Activated T-cell treated with anti-CD3 and anti-CD28 coated beads for 24 hours (primary cell): Measurements from ENCODE around the gene TRIM38.
"Not testable (repeated sequence)": the region's sequence is repeated elsewhere in the genome, so short reads cannot be mapped to it uniquely, and the experiment has no call there.

ENCODE experiments used
- DNase-seq: peaks from one replicate; pipeline ENCODE4 v3.0.0-alpha.2; 2020; ENCODE audit warnings: low read depth

Gene TRIM38

DNA sequence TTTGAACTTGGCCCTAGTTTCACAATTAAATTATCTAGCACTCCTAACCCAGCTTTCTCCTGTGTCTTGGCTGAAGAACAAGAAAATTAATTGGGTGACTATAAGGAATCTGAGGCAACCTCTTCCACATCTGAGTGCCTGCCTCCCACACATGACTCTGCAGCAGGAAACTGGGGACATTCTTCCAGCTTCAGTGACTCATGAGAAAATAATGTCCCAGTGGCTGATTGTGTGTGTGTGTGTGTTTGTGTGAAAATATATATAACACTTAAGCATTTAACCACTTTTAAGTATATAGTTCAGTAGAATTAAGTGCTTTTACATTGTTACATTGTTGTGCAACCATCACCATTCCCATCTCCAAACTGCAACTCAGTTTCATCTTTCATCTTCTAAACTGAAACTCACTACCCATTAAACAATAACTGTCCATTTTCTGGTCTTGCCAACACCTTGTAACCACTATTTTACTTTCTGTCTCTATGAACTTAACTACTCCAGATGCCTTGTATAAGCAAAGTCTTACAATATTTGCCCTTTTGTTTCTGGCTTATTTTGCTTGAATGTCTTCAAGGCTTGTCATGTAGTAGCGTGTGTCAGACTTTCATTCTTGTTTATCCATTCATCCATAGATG, 8.7 kb downstream of the TRIM38 start:
- no peak for DNase-seq

GRCh38 chr6:25972128-25972527, 9.5 kb downstream of the TRIM38 start:
- no peak for DNase-seq

- no peak for DNase-seq
These were observed 10.3 kb downstream of the TRIM38 start for GRCh38 chr6:25972902-25973301.

- no peak for DNase-seq
These were observed 11.4 kb downstream of the TRIM38 start for GRCh38 chr6:25973923-25974555.

DNA sequence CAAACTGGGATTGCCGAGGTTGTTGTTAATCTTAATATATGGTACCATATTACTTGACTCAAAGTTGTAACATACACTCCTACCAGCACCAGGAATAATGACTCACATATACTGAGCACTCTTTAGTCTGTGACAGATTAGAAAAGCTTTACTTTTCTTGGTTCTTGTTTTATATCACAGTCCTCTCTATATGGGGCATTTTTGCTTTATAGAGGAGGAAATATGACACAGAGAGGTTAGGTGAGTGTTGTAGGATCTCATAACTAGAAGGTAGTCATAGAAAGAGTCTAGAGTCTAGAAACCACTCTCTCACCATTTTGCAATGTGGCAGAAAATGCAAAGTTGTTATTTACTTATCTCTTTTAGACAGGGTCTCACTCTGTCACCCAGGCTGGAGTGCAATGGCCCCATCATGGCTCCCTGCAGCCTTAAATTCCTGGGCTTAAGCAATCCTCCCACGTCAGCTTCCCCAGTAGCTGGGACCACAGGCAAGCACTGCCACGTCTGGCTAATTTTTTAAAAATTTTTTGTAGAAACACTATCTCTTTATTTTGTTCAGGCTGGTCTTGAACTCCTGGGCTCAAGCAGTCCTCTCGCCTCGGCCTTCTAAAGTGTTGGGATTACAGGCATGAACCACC, 13.4 kb downstream of the TRIM38 start:
- no peak for DNase-seq

DNA sequence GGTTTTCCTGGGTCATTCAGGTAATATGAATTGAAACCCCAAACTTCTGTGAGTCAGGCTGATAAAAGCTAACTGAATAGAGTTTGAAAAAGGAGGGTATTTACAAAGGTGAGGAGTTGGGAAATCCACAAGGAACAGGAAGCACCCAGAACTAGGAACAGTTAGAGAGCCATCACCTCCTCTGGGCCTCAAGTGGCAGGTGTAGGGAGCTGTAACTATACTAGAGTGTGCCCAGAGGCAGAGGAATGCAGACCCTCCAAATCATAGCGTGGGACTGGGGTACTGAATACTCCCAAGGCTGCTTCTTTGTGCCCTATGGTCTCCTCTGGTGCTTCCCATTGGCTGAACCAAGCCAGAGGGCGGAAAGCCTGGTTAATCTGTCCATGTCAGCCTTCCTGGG, 18.3 kb downstream of the TRIM38 start:
- DNase-seq = no peak

GRCh38 chr6:25981568-25982263, 19.1 kb downstream of the TRIM38 start:
- DNase-seq = no peak

GRCh38 chr6:25984265-25984664, 21.7 kb downstream of the TRIM38 start:
- no peak for DNase-seq

DNA sequence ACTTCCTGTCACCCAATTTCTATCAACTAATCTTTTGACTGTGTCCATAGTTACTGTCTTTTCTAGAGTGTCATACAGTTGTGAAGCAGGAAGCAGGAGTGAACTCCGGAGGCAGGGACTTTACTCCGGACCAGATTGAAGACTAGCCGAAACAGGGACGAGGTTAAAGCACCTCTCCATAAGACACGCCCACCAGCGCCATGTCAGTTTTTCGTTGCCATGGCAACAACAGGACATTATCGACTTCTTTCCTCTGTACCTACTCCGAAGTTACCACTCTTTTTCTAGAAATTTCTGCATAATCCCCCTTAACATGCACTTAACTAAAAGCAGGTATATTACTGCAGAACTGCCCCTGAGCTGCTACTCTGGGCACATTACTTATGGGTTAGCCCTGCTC, 25.2 kb downstream of the TRIM38 start:
- no peak for DNase-seq

- no peak for DNase-seq
These were observed 27.7 kb downstream of the TRIM38 start for GRCh38 chr6:25990172-25990873.

- DNase-seq = peak; percentile 20
These were observed 29.3 kb downstream of the TRIM38 start for GRCh38 chr6:25991785-25992412.

DNA sequence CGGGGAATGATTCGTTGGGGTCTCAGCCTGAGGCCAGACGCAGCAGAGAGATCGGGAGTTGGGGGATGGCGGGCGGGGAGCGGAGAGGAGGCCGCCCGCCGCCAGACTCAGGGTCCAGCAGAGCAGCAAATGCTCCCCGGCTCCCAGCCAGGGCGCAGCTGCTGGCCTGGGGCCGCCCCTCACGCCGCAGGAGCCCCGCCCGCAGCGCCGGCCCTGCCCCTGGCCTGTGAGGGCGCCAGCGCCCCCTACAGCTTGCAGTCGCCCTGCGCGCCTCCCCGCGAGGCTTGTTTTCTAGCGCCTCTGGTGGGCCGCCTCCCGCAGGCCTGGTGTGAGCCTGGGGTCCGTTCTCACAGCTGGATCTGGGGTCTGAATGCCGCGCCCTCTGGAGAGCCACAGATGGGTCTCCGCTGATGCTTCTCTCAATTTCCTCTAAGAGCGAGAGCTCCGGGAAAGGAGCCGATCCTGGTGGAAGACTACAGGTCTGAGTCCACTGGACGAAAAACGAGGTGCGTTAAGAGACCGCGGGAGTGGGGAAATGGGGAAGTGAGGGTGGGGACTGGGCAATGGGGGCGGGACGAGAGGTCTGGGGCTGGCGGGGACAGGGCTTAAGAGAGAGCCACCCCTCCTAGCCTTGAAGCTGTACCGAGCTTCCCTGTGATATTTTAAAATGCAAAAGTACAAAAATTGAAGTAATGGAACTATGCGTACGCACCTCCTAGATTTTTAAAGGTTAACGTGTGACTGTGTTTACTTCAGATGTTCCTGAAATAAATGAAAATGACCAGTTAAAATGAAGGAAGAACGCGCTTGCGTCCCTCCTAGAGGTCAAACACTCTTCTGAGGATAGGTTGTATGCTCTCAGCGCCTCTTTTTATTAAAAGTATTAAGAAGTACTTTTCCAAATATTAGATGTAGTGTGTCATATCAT, 30.1 kb downstream of the TRIM38 start:
- DNase-seq = peak; percentile 91

DNA sequence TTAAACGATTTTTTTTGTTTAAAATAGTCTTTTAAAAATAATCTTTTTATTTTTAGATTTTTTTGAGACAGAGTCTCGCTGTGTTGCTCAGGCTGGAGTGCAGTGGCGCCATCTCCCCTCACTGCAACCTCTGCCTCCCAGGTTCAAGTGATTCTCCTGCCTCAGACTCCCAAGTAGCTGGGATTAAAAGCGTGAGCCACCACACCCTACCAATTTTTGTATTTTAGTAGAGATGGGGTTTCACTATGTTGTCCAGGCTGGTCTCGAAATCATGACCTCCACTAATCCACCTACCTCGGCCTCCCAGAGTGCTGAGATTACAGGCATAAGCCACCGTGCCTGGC, 30.7 kb downstream of the TRIM38 start:
- DNase-seq = not testable (repeated sequence)

DNA sequence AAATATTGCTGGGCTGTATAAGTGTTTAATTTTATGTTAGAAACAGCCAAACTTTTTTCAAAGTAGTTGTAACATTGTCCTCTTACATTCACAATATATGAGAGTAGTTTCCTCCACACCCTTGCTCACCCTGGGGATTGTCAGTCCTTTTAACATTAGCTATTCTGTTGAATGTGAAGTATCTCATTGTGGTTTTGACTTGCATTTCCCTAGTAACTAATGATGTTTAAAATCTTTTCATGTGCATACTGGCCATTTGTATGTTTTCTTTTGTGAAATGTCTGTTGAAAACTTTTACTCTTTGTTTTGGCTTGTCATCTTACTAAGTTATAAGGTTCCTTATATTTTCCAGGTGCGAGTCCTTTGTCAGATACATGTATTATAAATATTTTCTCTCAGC, 32.9 kb downstream of the TRIM38 start:
- no peak for DNase-seq

- DNase-seq = no peak
These were observed 35.3 kb downstream of the TRIM38 start for GRCh38 chr6:25997921-25998320.

GRCh38 chr6:25998379-25998778, 35.8 kb downstream of the TRIM38 start:
- DNase-seq = no peak

GRCh38 chr6:25999225-25999624, 36.6 kb downstream of the TRIM38 start:
- DNase-seq = not testable (repeated sequence)

DNA sequence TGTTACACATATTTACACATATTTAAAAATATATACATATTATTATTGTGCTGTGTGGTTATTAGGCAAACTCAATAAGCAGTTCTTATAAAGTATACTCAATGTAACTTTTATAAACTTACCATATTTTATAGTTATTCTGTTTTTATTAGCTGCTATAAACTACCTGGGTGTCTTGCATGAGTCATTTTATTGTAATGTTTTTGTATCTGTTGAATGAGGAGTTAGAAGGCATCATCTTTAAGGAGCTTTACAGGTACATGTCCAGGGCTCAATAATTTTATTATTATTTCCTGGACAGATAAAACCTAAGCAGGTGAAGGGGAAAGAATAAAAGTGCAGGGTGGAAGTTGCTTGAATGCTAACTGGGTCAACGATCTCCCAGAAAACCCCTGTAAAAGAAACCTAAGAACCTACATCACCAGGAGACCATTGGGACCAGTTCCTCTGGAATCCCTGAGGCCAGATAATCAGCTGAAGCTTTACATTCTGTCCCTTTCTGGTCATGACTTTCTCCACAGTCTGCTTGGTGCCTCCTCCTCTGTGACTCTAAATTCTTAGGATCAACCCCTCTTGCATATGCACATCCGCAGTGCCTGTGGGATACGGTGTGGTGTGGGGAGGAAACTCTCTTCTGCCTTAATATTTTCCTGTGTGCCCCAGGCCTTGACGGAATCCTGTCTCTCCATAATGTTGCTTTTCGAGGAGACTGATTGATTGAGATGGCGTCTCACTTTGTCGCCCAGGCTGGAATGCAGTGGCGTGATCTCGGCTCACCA, 38.0 kb downstream of the TRIM38 start:
- no peak for DNase-seq

DNA sequence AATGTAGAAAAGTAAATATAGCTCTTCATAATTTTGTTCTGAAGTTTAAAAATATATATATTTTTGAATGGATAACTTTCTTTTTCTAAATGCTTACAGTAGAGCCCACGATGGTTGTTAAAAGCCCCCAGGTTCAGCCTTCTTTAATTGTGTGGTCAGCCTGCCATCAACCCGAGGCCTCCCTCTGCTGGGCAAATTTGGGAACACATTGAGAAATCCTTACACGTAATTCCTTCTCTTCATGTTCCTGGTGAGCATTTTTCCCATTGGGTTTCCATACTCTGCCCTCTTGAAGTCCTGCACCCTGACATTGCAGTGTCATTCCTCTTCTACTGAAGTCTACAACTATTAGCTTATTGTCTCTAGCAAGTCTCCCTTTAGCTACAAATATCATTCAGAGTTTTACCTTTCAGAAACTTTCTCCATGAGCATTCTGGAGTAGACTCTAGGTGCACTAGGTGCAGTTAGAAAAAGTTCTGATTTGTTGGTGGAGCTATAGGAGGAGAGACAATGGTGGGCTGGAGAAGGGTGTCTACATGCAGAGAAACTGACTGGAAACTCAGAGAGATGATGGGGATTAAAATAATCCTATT, 40.6 kb downstream of the TRIM38 start:
- DNase-seq = peak; percentile 31
